Ishikawa (cell line): Measurements from ENCODE around the gene GYPC.

Source experiments
- CEBPB ChIP-seq: IDR thresholded peaks from 2 replicates; pipeline ENCODE4 v1.6.1; 2012
- EP300 ChIP-seq: IDR thresholded peaks from 2 replicates; pipeline ENCODE4 v1.6.1; 2012; ENCODE audit warnings: borderline replicate concordance
- TAF1 ChIP-seq: IDR thresholded peaks from 2 replicates; pipeline ENCODE4 v1.6.1; 2012; ENCODE audit warnings: low read depth, mild to moderate bottlenecking
- TCF12 ChIP-seq: IDR thresholded peaks from 2 replicates; pipeline ENCODE4 v1.6.1; 2012; ENCODE audit warnings: low read depth
- YY1 ChIP-seq: IDR thresholded peaks from 2 replicates; pipeline ENCODE4 v1.6.1; 2012; ENCODE audit warnings: low read depth
- ZBTB7A ChIP-seq: IDR thresholded peaks from 2 replicates; pipeline ENCODE4 v1.6.1; 2012; ENCODE audit warnings: low read depth
- TF ChIP-seq, protein P1 (sequence below): IDR thresholded peaks from 2 replicates; pipeline ENCODE4 v1.6.1; 2012

DNA sequence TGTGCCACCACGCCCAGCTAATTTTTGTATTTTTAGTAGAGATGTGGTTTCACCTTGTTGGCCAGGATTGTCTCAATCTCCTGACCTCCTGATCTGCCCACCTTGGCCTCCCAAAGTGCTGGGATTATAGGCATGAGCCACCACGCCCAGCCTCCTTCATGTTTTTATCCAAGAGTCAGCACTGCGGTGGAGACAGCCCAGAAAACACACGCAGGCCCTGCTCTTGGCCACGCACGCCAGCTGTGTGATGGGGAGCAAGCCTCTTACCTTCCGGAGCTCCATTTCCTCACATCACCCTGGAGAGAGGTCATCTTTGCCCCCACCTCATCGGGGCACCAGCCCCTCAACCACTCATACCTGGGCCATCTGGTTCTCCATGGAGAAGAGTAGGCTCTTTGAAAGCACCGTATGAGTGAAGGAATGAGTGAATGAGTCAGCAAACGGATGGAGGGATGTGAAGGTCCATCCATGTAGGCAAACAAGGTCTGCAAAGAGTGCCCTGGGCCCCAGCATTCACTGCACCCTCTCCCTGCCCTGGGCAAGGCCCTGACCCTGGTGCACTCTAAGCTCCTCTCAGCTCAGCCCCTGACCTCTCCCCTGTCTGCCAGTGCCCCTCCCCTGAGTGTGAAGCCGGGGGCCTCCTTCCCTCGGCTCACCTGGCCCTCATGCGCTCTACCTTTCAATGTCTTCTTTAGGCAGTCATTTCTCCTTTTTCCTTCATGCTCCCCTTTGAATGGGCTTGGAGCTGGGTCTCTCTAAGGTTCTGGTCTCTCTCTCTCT, 7.4 kb downstream of the GYPC start:
- TF ChIP-seq ZBTB7A, result no peak
- no peak for TF ChIP-seq EP300
- TF ChIP-seq, protein P1, sequence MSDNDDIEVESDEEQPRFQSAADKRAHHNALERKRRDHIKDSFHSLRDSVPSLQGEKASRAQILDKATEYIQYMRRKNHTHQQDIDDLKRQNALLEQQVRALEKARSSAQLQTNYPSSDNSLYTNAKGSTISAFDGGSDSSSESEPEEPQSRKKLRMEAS, result no peak
- no peak for TF ChIP-seq TCF12
- TF ChIP-seq YY1, result no peak
- TF ChIP-seq CEBPB, result no peak
- TF ChIP-seq TAF1, result no peak
